NB4 (cell line): ENCODE measurements around the gene DDX5.

ENCODE experiments used
- CTCF ChIP-seq: IDR thresholded peaks from one replicate; pipeline ENCODE4 v1.5.1; 2012; ENCODE audit warnings: low read depth, low read length
- MYC ChIP-seq: IDR thresholded peaks from 2 replicates; pipeline ENCODE4 v1.6.1; 2011; ENCODE audit warnings: low read depth, low read length

- TF ChIP-seq CTCF (peak; percentile 69), MYC (no peak)
Observed at GRCh38 chr17:64491034-64491860, 14.8 kb downstream of the DDX5 start.
